Mucosa of gallbladder (tissue), 1 donor: Measurements from ENCODE around the gene HOXD12. TPM values are rescaled to one million over a fixed set of nuclear protein-coding genes. Genes with fewer than 3 reads are reported as not detected.

ENCODE experiments used
- DNase-seq: peaks from one replicate; pipeline ENCODE4 v3.0.0-alpha.2; 2020; ENCODE audit warnings: low spot score
- total RNA-seq: library from RNA; stranded (reverse); gene quantifications from one replicate; pipeline ENCODE4 v1.2.1, GENCODE V29; 2021
- donor health status: DM: no; HTN: no; CAD: no.

Gene HOXD12
- total RNA-seq, 1 donor from 2014 or later, result not detected

- DNase-seq, result no peak
These were observed 7.1 kb upstream of the HOXD12 start, which contains the start of gene HOXD13 for GRCh38 chr2:176092270-176093144. Gene HOXD13 (plus strand): TSS chr2:176092721. CDS start chr2:176092891, 170 bp downstream.

GRCh38 chr2:176093145-176093897 lies 6.3 kb upstream of the HOXD12 start:
- DNase-seq, result no peak

DNA sequence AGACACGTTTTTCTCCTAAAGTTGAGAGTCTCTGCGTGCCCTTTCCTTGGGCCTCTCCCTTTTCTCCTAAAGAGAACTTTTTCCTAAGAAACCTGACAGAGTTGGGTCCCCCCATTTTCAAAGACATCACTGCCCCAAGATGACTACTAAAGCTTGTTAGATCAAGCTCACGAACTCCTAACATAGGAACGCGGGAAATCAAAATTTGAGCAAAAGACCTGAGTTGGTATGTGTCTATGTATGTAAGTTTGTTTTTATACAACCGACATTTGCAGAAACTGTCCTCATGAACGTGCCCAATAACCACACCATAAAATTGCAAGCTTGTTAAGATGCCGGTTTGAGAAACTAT lies 5.7 kb upstream of the HOXD12 start:
- no peak for DNase-seq

- DNase-seq, result no peak
These were observed 5.2 kb upstream of the HOXD12 start for GRCh38 chr2:176094349-176094748.

- no peak for DNase-seq
These were observed 4.2 kb upstream of the HOXD12 start for GRCh38 chr2:176095421-176095820.

DNA sequence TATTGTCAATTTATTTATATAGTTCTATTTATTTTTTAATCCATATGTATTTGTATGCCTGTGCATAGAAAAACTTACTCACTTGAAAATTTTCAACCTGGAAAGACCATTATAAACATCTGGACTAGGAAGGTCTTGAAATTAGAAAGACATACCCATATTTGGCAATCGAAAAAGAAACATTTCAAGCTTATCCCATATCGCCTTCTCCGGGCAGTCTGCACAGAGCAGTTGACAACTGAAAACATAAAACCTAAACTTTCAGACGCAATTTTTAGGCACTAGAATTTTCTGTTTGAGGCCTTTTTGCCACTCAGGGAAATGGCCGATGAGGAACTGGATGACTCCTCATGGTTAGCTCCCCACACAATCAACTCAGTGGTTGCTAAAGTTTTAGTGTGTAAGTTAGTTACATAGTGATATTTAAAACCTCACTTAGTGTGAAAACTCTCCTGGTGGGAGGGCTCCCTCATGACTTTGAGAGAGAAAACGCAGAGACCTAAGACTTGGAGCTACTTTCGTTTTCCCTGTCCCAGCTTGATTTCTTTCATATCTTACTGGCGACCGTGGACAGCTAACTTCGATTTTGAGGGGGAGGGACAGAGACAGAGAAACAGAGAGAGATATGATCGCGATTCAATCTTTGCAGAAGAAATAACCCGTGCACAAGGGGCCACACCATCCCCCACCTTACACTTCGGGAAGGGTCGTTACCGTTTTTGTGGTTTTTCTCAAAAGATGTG lies 3.2 kb upstream of the HOXD12 start:
- no peak for DNase-seq

DNA sequence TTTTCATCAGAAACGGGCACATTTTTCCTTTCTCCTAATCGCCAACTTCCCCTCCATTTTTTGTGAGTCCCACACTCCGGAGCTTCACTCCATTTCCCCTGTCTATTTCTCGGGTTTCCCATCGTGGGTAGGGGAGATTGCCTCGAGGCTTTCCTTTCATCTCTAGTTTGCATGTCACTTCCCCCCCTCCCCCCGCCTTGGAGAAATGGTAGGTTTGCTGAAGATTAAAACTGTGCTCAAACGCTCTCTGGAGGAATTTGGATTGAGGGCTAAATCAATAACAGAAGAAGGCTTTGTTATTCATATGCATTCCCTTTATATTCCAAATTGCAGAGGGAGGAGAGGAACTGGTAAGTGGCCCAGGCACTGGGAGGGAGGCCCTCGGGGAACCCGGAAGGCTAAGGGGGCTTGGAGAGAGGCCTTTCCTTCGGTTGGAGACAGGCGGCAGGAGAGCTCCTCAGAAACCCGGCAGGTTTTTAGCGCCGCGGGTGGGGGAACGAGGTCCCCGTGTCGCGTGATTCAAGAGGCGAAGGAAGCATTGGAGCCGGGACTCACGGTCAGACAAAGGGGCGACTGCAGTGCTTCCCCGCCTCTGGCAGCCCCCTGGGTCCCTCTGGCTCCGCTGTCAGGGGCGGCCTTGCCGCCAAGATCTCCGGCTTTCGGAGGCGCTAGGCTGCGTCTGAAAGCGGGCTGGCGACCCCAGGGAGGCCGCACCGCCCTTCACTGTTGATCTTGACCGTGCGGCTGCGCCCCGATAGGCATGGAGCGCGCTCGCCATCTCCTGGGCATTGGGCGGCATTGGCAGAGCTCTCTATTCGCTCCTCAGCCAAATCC lies 2.4 kb upstream of the HOXD12 start:
- peak; percentile 56 for DNase-seq

DNA sequence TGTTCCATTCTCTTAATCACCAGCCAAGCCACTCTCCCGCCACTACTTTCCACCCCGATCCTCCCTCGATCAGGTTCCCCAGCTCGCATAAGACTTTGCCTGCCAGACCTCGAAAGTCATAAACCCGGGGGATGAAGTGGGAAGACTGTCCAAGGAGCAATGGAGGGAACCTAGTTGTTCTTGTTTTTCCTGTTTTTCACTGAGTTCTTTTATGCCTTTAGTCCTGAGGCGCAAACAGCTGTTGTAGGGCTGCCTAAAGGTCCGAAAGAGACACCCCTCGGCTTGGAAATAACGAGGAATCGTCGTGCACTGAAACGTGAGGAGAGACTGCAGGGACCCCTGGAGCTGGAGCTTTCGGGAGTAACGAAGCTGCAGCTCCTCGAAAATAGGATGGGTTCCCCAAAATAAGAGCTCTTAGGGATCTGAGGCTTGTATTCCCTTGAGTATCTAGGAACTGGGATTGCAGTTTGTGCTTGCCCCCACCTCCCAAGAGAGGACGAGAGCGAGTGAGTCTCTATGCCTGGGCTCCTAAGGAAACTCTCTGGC lies 1.7 kb upstream of the HOXD12 start:
- no peak for DNase-seq

- no peak for DNase-seq
These were observed 1.0 kb upstream of the HOXD12 start for GRCh38 chr2:176098366-176099158.

DNA sequence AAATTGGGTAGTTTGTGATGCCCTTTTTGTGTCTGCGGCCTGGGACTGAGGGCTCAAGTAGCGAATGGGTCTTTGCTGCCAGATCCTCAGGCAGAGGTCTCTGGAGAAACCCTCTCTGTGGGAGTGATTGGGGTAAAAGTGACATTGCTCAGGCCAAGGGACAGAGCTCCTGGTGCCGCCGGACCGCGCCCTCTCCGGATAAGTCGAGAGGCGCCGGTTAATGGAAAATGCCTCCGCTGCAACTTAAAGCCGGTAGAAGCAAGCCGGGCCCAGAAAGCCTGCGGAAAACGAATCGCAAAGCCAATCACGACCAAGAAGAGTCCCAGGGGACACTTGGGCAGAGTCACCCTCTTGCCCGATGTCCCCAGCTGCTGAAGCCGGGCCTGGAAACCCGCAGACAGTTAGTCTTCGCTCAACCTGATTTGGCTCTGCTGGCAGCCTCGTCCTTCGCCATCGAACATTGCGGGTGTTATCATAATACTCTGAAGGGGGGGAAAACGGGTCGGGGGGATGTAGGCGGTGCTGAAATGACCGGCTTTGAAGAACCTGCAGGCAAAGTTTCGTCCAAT lies 352 bp upstream of the HOXD12 start:
- DNase-seq, result no peak

DNA sequence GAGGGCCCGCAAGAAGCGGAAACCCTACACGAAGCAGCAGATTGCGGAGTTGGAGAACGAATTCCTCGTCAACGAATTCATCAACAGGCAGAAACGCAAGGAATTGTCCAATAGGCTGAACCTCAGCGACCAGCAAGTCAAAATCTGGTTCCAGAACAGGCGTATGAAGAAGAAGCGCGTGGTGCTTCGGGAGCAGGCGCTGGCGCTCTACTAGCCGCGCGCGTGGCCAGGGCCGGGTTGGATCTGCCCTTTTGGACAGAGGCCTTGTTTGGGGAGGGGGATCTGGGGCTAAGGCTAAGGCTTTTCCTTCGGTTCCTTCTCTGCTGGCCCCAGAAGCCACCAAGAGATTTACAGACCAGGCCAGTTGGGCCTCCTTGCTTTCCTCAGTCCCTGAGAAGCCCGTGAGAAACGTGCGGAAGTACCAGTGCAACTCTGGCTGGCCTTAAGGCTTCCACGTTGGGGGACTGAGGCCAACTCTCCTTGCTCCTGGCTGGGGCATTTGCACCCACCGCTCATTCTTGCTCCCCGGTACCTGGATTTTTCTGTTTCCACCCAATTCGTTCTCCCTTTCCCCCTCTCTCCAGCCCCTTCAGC lies 1.0 kb downstream of the HOXD12 start:
- no peak for DNase-seq

- DNase-seq, result no peak
These were observed 1.7 kb downstream of the HOXD12 start for GRCh38 chr2:176101216-176101830.

- DNase-seq, result no peak
These were observed 2.2 kb downstream of the HOXD12 start for GRCh38 chr2:176101842-176102241.

- DNase-seq, result no peak
These were observed 2.8 kb downstream of the HOXD12 start for GRCh38 chr2:176102309-176102866.

DNA sequence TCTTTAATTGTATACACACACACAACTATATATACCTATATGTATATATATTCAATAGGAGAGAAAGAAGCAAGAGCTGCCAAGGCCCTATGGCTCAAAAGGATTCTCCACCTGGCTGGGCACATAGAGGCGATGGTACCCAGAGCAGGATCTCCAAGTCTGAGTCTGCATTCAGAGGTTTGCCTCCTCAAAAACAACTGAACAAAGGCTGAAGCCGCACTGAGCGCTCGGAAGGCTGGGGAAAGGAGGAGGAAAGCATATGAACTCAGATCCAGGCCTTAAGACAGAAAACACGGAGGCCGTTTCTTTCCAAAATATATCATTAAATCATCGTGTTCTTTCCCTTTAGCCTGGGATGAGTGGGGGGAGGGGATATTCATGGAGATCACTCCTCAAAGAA lies 3.6 kb downstream of the HOXD12 start:
- DNase-seq, result no peak

- no peak for DNase-seq
These were observed 4.2 kb downstream of the HOXD12 start for GRCh38 chr2:176103742-176104315.

- DNase-seq, result no peak
These were observed 4.9 kb downstream of the HOXD12 start for GRCh38 chr2:176104316-176105077.
